ENCODE measurements around the gene SMARCC2.

- no peak for TF ChIP-seq CTCF (conservative IDR thresholded peaks at IDR 0.05; ENCODE audit: low read depth, low read length)
- TF ChIP-seq EZH2 (IDR thresholded peaks at IDR 0.05; ENCODE audit: low read length, unreplicated experiment): no peak
- no peak for TF ChIP-seq EZH2phosphoT487 (IDR thresholded peaks at IDR 0.05; ENCODE audit: borderline replicate concordance, low read length)
These were observed 62.5 kb downstream of the SMARCC2 start for GRCh38 chr12:56126732-56127239.
